ENCODE results near the gene TMEM239.

DNA sequence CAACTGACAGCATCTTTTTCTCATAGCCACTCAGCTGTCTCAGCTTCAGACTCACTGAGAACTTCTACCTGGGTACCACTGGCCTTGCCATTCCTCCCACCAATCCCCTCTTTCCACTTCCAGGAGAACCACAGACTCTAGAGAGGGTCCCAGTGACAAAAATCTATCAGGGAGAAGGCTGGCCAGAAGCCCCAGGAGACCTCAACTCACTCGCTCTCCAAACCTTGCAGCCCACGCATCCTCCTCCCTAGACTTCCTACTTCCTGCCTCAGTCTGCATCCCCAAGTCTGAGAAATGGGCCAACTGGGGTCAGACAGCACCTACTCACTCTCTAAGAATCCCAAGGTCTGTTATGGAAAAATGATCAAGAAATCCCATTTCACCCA is 1.2 kb downstream of the TMEM239 start:
- TF ChIP-seq POLR2AphosphoS5 (IDR thresholded peaks at IDR 0.05; ENCODE audit: borderline replicate concordance, low read depth, low read length) (no peak), EZH2 (IDR thresholded peaks at IDR 0.05) (no peak)
